K562 (cell line): ENCODE results near the gene EFS. TPM values are rescaled to one million over a fixed set of nuclear protein-coding genes. Genes with fewer than 3 reads are reported as not detected.

Experiments
- FOSL1 ChIP-seq: fragments of 200-800 bp; sonication (Bioruptor generic); conservative IDR thresholded peaks from 2 replicates; pipeline ENCODE4 v1.6.1; 2016; ENCODE audit warnings: missing genetic modification characterization, missing compliant biosample characterization
- GTF2E2 ChIP-seq: fragments of 200-800 bp; sonication (Bioruptor generic); IDR thresholded peaks from 2 replicates; pipeline ENCODE4 v1.6.1; 2016; ENCODE audit warnings: missing genetic modification characterization, missing compliant biosample characterization
- HDAC2 ChIP-seq: fragments of 450-650 bp; IDR thresholded peaks from 2 replicates; pipeline ENCODE4 v1.6.1; 2016; ENCODE audit warnings: mild to moderate bottlenecking
- IRF9 ChIP-seq: fragments of 450-650 bp; IDR thresholded peaks from 2 replicates; pipeline ENCODE4 v1.6.1; 2016; ENCODE audit warnings: missing biosample characterization, missing genetic modification characterization
- MXI1 ChIP-seq: IDR thresholded peaks from 2 replicates; pipeline ENCODE4 v1.6.1; 2011; ENCODE audit warnings: low read depth, mild to moderate bottlenecking, improper control_type of control experiment, low read length
- NR1H2 ChIP-seq: sonication (generic); formaldehyde crosslinking; IDR thresholded peaks from 2 replicates; pipeline ENCODE4 v1.4.0; 2020; ENCODE audit warnings: mild to moderate bottlenecking, missing genetic modification reagents
- RBM15 ChIP-seq: fragments of 200-400 bp; formaldehyde crosslinking; IDR thresholded peaks from 2 replicates; pipeline ENCODE4 v1.6.1; 2018; ENCODE audit warnings: mild to moderate bottlenecking, low read length, moderate library complexity; ENCODE audit not compliant: insufficient read depth
- SMAD3 ChIP-seq: fragments of 450-650 bp; formaldehyde crosslinking; conservative IDR thresholded peaks from 2 replicates; pipeline ENCODE4 v1.4.0; 2020; ENCODE audit warnings: mild to moderate bottlenecking
- SOX6 ChIP-seq: fragments of 450-650 bp; IDR thresholded peaks from 2 replicates; pipeline ENCODE4 v1.6.1; 2014; ENCODE audit warnings: mild to moderate bottlenecking
- SP2 ChIP-seq: IDR thresholded peaks from 2 replicates; pipeline ENCODE4 v1.6.1; 2011; ENCODE audit warnings: mild to moderate bottlenecking, low read depth, low read length, moderate library complexity; ENCODE audit not compliant: poor library complexity, severe bottlenecking; ENCODE audit errors: extremely low read depth
- TAF9B ChIP-seq: fragments of 450-650 bp; IDR thresholded peaks from 2 replicates; pipeline ENCODE4 v1.6.1; 2018; ENCODE audit warnings: mild to moderate bottlenecking; ENCODE audit not compliant: partially characterized antibody
- TOE1 ChIP-seq, 2 experiments: fragments of 450-650 bp in 1 of 2; sonication (generic) in 1 of 2; formaldehyde crosslinking in 1 of 2; IDR thresholded peaks; 2 replicates each; pipeline versions ENCODE4 v1.7.1 to v1.8.0; 2016 to 2022; ENCODE audit warnings: borderline replicate concordance in 2 of 2, mild to moderate bottlenecking in 2 of 2, antibody characterized with exemption in 1 of 2, inconsistent platforms in 1 of 2, low read depth in 1 of 2, missing genetic modification reagents in 1 of 2, moderate library complexity in 1 of 2
- ZC3H8 ChIP-seq: fragments of 450-650 bp; IDR thresholded peaks from 2 replicates; pipeline ENCODE4 v1.6.1; 2017
- ZNF134 ChIP-seq: fragments of 250-450 bp; sonication (Bioruptor Pico); conservative IDR thresholded peaks from 2 replicates; pipeline ENCODE4 v1.4.0; 2020
- ZNF212 ChIP-seq: fragments of 450-650 bp; formaldehyde crosslinking; IDR thresholded peaks from 2 replicates; pipeline ENCODE4 v1.4.0; 2020; ENCODE audit warnings: mild to moderate bottlenecking
- ZNF384 ChIP-seq: IDR thresholded peaks from 2 replicates; pipeline ENCODE4 v1.6.1; 2012; ENCODE audit warnings: low read depth, low read length, improper control_type of control experiment
- ZNF644 ChIP-seq: fragments of 200-800 bp; sonication (Bioruptor generic); IDR thresholded peaks from 2 replicates; pipeline ENCODE4 v1.6.1; 2016; ENCODE audit warnings: low read depth, missing genetic modification characterization, missing compliant biosample characterization
- ZNF668 ChIP-seq: fragments of 250-450 bp; sonication (Bioruptor Pico); IDR thresholded peaks from 2 replicates; pipeline ENCODE4 v1.8.0; 2022; ENCODE audit warnings: mild to moderate bottlenecking, inconsistent platforms
- polyA plus RNA-seq, 8 experiments: library from polyadenylated mRNA; depleted of rRNA in 4 of 8; stranded (reverse) in 5 of 8; unstranded in 3 of 8; fragments of >200 nt; fragmentation: Nextera tagmentation in 2 of 8; fragmentation: Illumina TruSeq in 1 of 8; extraction: Ambion mirVana in 2 of 8; extraction: Trizol in 1 of 8; gene quantifications; 2 replicates each; pipeline versions ENCODE4 v1.2.1 to v1.2.3, GENCODE V29; 2011 to 2014; ENCODE audit warnings: inconsistent platforms in 1 of 8, missing spikeins in 1 of 8
- total RNA-seq, 7 experiments: library from RNA; depleted of rRNA in 6 of 7; stranded (reverse); fragments of >200 nt in 6 of 7; fragmentation: Illumina TruSeq in 2 of 7; extraction: Trizol in 2 of 7; gene quantifications; 2 replicates each; pipeline versions ENCODE4 v1.2.1 to v1.2.3, GENCODE V29; 2011 to 2021; ENCODE audit warnings: low replicate concordance in 1 of 7
- TF ChIP-seq, protein P1 (sequence below), 3 experiments: fragments of 200-800 bp in 1 of 3; fragments of 250-450 bp in 1 of 3; fragments of 450-650 bp in 1 of 3; sonication (Bioruptor Pico) in 1 of 3; sonication (Bioruptor generic) in 1 of 3; formaldehyde crosslinking in 1 of 3; IDR thresholded peaks; 2 replicates each; pipeline versions ENCODE4 v1.6.1 to v1.8.0; 2016 to 2022; ENCODE audit warnings: mild to moderate bottlenecking in 2 of 3, missing genetic modification characterization in 2 of 3, missing compliant biosample characterization in 1 of 3, moderate library complexity in 1 of 3
- TF ChIP-seq, protein P2 (sequence below): fragments of 450-650 bp; formaldehyde crosslinking; IDR thresholded peaks from 2 replicates; pipeline ENCODE4 v1.4.0; 2020; ENCODE audit warnings: mild to moderate bottlenecking, moderate library complexity

The EFS gene
- total and polyA plus RNA-seq, 9 of the 15 experiments (the other 6 are each of a cell fraction or from before 2014, with no cell fraction given): 0.01 to 0.03 TPM; not detected in 7

GRCh38 chr14:23320584-23321571, 44.1 kb downstream of the EFS start, which contains the start of gene PABPN1 (continued):
- TF ChIP-seq NR1H2 (CRISPR knock-in tag): no peak
- TF ChIP-seq IRF9 (tag): 0 out of 2 replicates have a peak, but pooled peaks have one; percentile 3
- TF ChIP-seq FOSL1: peak; percentile 50
- TF ChIP-seq ZNF668: no peak; the same call in 1 of the 2 replicates
- no peak for TF ChIP-seq HDAC2
- TF ChIP-seq SOX6: peak; percentile 16; the same call in 1 of the 2 replicates
- no peak for TF ChIP-seq ZNF644 (tag)
- TF ChIP-seq SP2: peak; percentile 95
- TF ChIP-seq MXI1: no peak
- TF ChIP-seq TOE1 (IDR thresholded peaks at IDR 0.05; ENCODE audit: borderline replicate concordance): peak; percentile 99
- TF ChIP-seq TOE1 (CRISPR knock-in tag; IDR thresholded peaks at IDR 0.05; ENCODE audit: borderline replicate concordance, low read depth): no peak
- TF ChIP-seq ZNF212 (CRISPR knock-in tag): no peak
- TF ChIP-seq ZNF384: no peak
- TF ChIP-seq ZNF134 (CRISPR knock-in tag): no peak
- no peak for TF ChIP-seq ZC3H8
- peak; percentile 98; the same call in 1 of the 2 replicates for TF ChIP-seq GTF2E2 (tag)
- TF ChIP-seq RBM15: no peak
- TF ChIP-seq, protein P1, sequence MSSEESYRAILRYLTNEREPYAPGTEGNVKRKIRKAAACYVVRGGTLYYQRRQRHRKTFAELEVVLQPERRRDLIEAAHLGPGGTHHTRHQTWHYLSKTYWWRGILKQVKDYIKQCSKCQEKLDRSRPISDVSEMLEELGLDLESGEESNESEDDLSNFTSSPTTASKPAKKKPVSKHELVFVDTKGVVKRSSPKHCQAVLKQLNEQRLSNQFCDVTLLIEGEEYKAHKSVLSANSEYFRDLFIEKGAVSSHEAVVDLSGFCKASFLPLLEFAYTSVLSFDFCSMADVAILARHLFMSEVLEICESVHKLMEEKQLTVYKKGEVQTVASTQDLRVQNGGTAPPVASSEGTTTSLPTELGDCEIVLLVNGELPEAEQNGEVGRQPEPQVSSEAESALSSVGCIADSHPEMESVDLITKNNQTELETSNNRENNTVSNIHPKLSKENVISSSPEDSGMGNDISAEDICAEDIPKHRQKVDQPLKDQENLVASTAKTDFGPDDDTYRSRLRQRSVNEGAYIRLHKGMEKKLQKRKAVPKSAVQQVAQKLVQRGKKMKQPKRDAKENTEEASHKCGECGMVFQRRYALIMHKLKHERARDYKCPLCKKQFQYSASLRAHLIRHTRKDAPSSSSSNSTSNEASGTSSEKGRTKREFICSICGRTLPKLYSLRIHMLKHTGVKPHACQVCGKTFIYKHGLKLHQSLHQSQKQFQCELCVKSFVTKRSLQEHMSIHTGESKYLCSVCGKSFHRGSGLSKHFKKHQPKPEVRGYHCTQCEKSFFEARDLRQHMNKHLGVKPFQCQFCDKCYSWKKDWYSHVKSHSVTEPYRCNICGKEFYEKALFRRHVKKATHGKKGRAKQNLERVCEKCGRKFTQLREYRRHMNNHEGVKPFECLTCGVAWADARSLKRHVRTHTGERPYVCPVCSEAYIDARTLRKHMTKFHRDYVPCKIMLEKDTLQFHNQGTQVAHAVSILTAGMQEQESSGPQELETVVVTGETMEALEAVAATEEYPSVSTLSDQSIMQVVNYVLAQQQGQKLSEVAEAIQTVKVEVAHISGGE (CRISPR knock-in tag; IDR thresholded peaks at IDR 0.05): peak in 1 of 3 experiments; percentile 74; a peak in 1 of 6 replicates
- TF ChIP-seq TAF9B: peak; percentile 44
- TF ChIP-seq, protein P2, sequence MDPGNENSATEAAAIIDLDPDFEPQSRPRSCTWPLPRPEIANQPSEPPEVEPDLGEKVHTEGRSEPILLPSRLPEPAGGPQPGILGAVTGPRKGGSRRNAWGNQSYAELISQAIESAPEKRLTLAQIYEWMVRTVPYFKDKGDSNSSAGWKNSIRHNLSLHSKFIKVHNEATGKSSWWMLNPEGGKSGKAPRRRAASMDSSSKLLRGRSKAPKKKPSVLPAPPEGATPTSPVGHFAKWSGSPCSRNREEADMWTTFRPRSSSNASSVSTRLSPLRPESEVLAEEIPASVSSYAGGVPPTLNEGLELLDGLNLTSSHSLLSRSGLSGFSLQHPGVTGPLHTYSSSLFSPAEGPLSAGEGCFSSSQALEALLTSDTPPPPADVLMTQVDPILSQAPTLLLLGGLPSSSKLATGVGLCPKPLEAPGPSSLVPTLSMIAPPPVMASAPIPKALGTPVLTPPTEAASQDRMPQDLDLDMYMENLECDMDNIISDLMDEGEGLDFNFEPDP (CRISPR knock-in tag): 0 out of 2 replicates have a peak, but pooled peaks have one; percentile 46
- peak; percentile 38; the same call in 1 of the 2 replicates for TF ChIP-seq SMAD3
